H1 (cell line): ENCODE data around the gene SLC24A3.

Experiments used
- CHD2 ChIP-seq: IDR thresholded peaks from 2 replicates; pipeline ENCODE4 v1.6.1; 2012; ENCODE audit warnings: low read length, improper control_type of control experiment
- CTCF ChIP-seq, 3 experiments: IDR thresholded peaks; 1 replicate in 2 of 3; 2 replicates in 1 of 3; pipeline versions ENCODE4 v1.5.1 to v1.6.1; 2011; ENCODE audit warnings: low read length in 3 of 3, mild to moderate bottlenecking in 3 of 3, inconsistent platforms in 2 of 3, low read depth in 1 of 3, moderate library complexity in 1 of 3; ENCODE audit not compliant: insufficient read depth in 1 of 3; ENCODE audit errors: control extremely low read depth in 1 of 3
- EP300 ChIP-seq, 2 experiments: IDR thresholded peaks; 1 replicate in 1 of 2; 2 replicates in 1 of 2; pipeline ENCODE4 v1.6.1; 2011 to 2012; ENCODE audit warnings: low read depth in 2 of 2, low read length in 2 of 2, mild to moderate bottlenecking in 2 of 2, borderline replicate concordance in 1 of 2, inconsistent platforms in 1 of 2, moderate library complexity in 1 of 2
- FOSL1 ChIP-seq: IDR thresholded peaks from 2 replicates; pipeline ENCODE4 v1.6.1; 2011; ENCODE audit warnings: mild to moderate bottlenecking, low read depth, low read length, moderate library complexity; ENCODE audit not compliant: insufficient read depth
- GABPA ChIP-seq: IDR thresholded peaks from 2 replicates; pipeline ENCODE4 v1.6.1; 2011; ENCODE audit warnings: mild to moderate bottlenecking, low read length, moderate library complexity, borderline replicate concordance; ENCODE audit not compliant: insufficient read depth
- KDM1A ChIP-seq: fragments of 200-600, 300-600 bp; sonication (generic); IDR thresholded peaks from 2 replicates; pipeline ENCODE4 v1.7.1; 2016; ENCODE audit warnings: mild to moderate bottlenecking, low read length, borderline replicate concordance
- KDM5A ChIP-seq: fragments of 200-600 bp; IDR thresholded peaks from 2 replicates; pipeline ENCODE4 v1.7.1; 2012; ENCODE audit warnings: mild to moderate bottlenecking, low read length, inconsistent platforms, mixed read lengths
- POLR2A ChIP-seq, 2 experiments: IDR thresholded peaks; 1 replicate in 1 of 2; 2 replicates in 1 of 2; pipeline ENCODE4 v1.6.1; 2011; ENCODE audit warnings: low read depth in 2 of 2, low read length in 2 of 2, mild to moderate bottlenecking in 2 of 2; ENCODE audit errors: control extremely low read depth in 1 of 2
- POLR2AphosphoS5 ChIP-seq: IDR thresholded peaks from 2 replicates; pipeline ENCODE4 v1.6.1; 2011; ENCODE audit warnings: low read depth, low read length
- SP1 ChIP-seq: IDR thresholded peaks from 2 replicates; pipeline ENCODE4 v1.6.1; 2011; ENCODE audit warnings: low read depth, low read length
- SUZ12 ChIP-seq: fragments of 200-600 bp; sonication (generic); IDR thresholded peaks from 2 replicates; pipeline ENCODE4 v1.6.1; 2012; ENCODE audit warnings: mild to moderate bottlenecking, inconsistent platforms, low read length, moderate library complexity, mixed read lengths
- TAF7 ChIP-seq: optimal IDR thresholded peaks from 2 replicates; pipeline ENCODE3; 2011; ENCODE audit warnings: low read depth, mild to moderate bottlenecking, inconsistent platforms, low read length, moderate library complexity, borderline replicate concordance
- TF ChIP-seq, protein P1 (sequence below): IDR thresholded peaks from 2 replicates; pipeline ENCODE4 v1.6.1; 2012; ENCODE audit warnings: low read length, inconsistent platforms
- TF ChIP-seq, protein P2 (sequence below): IDR thresholded peaks from 2 replicates; pipeline ENCODE4 v1.6.1; 2012; ENCODE audit warnings: inconsistent platforms

GRCh38 chr20:19765266-19765665, 552.8 kb downstream of the SLC24A3 start:
- TF ChIP-seq POLR2A (IDR thresholded peaks at IDR 0.05; ENCODE audit: control extremely low read depth in 1 of 2, low read depth in 2 of 2, low read length in 2 of 2) (no peak), SUZ12 (no peak), EP300 (IDR thresholded peaks at IDR 0.05; ENCODE audit: borderline replicate concordance in 1 of 2, low read depth in 2 of 2, low read length in 2 of 2) (no peak), KDM5A (no peak), TAF7 (no peak), KDM1A (no peak), CTCF (IDR thresholded peaks at IDR 0.05; ENCODE audit: control extremely low read depth in 1 of 3, insufficient read depth in 1 of 3, low read depth in 1 of 3, low read length in 3 of 3) (no peak), CHD2 (no peak), POLR2AphosphoS5 (no peak), FOSL1 (no peak), GABPA (no peak), SP1 (no peak)
- TF ChIP-seq, protein P1, sequence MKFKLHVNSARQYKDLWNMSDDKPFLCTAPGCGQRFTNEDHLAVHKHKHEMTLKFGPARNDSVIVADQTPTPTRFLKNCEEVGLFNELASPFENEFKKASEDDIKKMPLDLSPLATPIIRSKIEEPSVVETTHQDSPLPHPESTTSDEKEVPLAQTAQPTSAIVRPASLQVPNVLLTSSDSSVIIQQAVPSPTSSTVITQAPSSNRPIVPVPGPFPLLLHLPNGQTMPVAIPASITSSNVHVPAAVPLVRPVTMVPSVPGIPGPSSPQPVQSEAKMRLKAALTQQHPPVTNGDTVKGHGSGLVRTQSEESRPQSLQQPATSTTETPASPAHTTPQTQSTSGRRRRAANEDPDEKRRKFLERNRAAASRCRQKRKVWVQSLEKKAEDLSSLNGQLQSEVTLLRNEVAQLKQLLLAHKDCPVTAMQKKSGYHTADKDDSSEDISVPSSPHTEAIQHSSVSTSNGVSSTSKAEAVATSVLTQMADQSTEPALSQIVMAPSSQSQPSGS, result no peak
- TF ChIP-seq, protein P2, sequence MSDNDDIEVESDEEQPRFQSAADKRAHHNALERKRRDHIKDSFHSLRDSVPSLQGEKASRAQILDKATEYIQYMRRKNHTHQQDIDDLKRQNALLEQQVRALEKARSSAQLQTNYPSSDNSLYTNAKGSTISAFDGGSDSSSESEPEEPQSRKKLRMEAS, result no peak
